NCI-H128 (cell line): Measurements from ENCODE around the gene TAGLN2.

Source experiments
- DNase-seq: peaks from one replicate; lab custom pipeline; 2025; ENCODE audit not compliant: unreplicated experiment; lab: John Stamatoyannopoulos, UW

Gene TAGLN2

GRCh38 chr1:159924791-159925718, at the start of gene TAGLN2:
TSS of gene TAGLN2 (minus strand) at chr1:159925507. CDS start at chr1:159920509, 4,998 bp downstream.
- DNase-seq: peak; percentile 41

GRCh38 chr1:159974350-159974965, 49.2 kb upstream of the TAGLN2 start:
- no peak for DNase-seq

- no peak for DNase-seq
These were observed 48.1 kb upstream of the TAGLN2 start for GRCh38 chr1:159973350-159973940.

- no peak for DNase-seq
These were observed 47.3 kb upstream of the TAGLN2 start for GRCh38 chr1:159972443-159973205.

GRCh38 chr1:159970932-159971342, 45.6 kb upstream of the TAGLN2 start:
- DNase-seq: no peak

- no peak for DNase-seq
These were observed 43.6 kb upstream of the TAGLN2 start for GRCh38 chr1:159968901-159969300.

- DNase-seq: no peak
These were observed 40.0 kb upstream of the TAGLN2 start for GRCh38 chr1:159965263-159965662.

- DNase-seq: peak; percentile 34
These were observed 38.8 kb upstream of the TAGLN2 start for GRCh38 chr1:159964144-159964543.

- no peak for DNase-seq
These were observed 36.9 kb upstream of the TAGLN2 start for GRCh38 chr1:159962176-159962575.

- no peak for DNase-seq
These were observed 36.3 kb upstream of the TAGLN2 start for GRCh38 chr1:159961636-159962035.

GRCh38 chr1:159960721-159961381, 35.5 kb upstream of the TAGLN2 start:
- no peak for DNase-seq

- no peak for DNase-seq
These were observed 34.1 kb upstream of the TAGLN2 start for GRCh38 chr1:159959451-159959850.

- no peak for DNase-seq
These were observed 33.5 kb upstream of the TAGLN2 start for GRCh38 chr1:159958719-159959380.

- peak; percentile 19 for DNase-seq
These were observed 32.5 kb upstream of the TAGLN2 start for GRCh38 chr1:159957824-159958268.

GRCh38 chr1:159955456-159955855, 30.1 kb upstream of the TAGLN2 start:
- no peak for DNase-seq

- DNase-seq: no peak
These were observed 28.5 kb upstream of the TAGLN2 start, which contains the start of gene SLAMF9 for GRCh38 chr1:159953536-159954515. TSS of gene SLAMF9 (minus strand) at chr1:159954237. CDS start at chr1:159954137, 100 bp downstream.

- no peak for DNase-seq
These were observed 27.6 kb upstream of the TAGLN2 start for GRCh38 chr1:159952932-159953331.

- DNase-seq: no peak
These were observed 26.2 kb upstream of the TAGLN2 start for GRCh38 chr1:159951551-159951950.

GRCh38 chr1:159951016-159951415, 25.7 kb upstream of the TAGLN2 start:
- DNase-seq: no peak
